HCT116 (cell line): ENCODE data around the gene P2RX7. TPM values are rescaled to one million over a fixed set of nuclear protein-coding genes. Genes with fewer than 3 reads are reported as not detected.
"Not testable (repeated sequence)": the region's sequence is repeated elsewhere in the genome, so short reads cannot be mapped to it uniquely, and the experiment has no call there.

Source experiments
- ATAC-seq: fragments of 200-7000 bp; cut with Tn5 transposase; 2 replicates; pipeline ENCODE4 v1.9.1; 2020; ENCODE audit warnings: mild to moderate bottlenecking, moderate library complexity
- BruUV-seq: library from RNA; stranded (reverse); fragments of 400-500 nt; replicated peaks from 2 replicates; lab custom pipeline; 2021; lab: Mats Ljungman, UMichigan
- CTCF ChIA-PET: fragments of 300-600 bp; sonication (Branson Sonifier 250); formaldehyde crosslinking; loops from one replicate; lab custom pipeline; 2021; ENCODE audit warnings: antibody characterized with exemption; lab: Charles Lee
- POLR2A ChIA-PET: fragments of 300-600, 350-600 bp; sonication (Branson Sonifier 250); formaldehyde crosslinking; loops from one replicate; lab custom pipeline; 2021; ENCODE audit warnings: antibody characterized with exemption; lab: Charles Lee
- RAD21 ChIA-PET, 2 experiments: fragments of 300-600 bp; sonication (Branson Sonifier 250); formaldehyde crosslinking; loops; one replicate each; lab custom pipeline; 2023; ENCODE audit warnings: low total read pairs in 2 of 2; ENCODE audit not compliant: uncharacterized antibody in 2 of 2, unreplicated experiment in 2 of 2, low non-redundant PET in 1 of 2; lab: Charles Lee
- DNase-seq: peaks from one replicate; pipeline ENCODE4 v3.0.0-alpha.2; 2010; ENCODE audit warnings: low read depth, low spot score
- H2AFZ ChIP-seq: fragments of 200-600 bp; shearing (Covaris generic), sonication (generic); 2 replicates; pipeline ENCODE4 v1.6.1; 2017; ENCODE audit warnings: low read depth, mixed run types, mixed read lengths, antibody characterized with exemption, low read length; ENCODE audit not compliant: poor library complexity, severe bottlenecking
- H3K27ac ChIP-seq: 2 replicates; pipeline ENCODE4 v1.5.1; 2012; ENCODE audit warnings: low read depth, low read length
- H3K27me3 ChIP-seq: fragments of 200-600 bp; sonication (generic); 2 replicates; pipeline ENCODE4 v1.6.1; 2016; ENCODE audit warnings: mixed run types, low read length, mixed read lengths; ENCODE audit not compliant: insufficient read depth
- H3K36me3 ChIP-seq, 2 experiments: fragments of 200-500 bp in 1 of 2; fragments of 200-600 bp in 1 of 2; sonication (Bioruptor generic) in 1 of 2; sonication (generic) in 1 of 2; 2 replicates each; pipeline versions ENCODE4 v1.5.1 to v1.6.1; 2014 to 2016; ENCODE audit warnings: low read length in 2 of 2, inconsistent platforms in 1 of 2, mixed read lengths in 1 of 2, mixed run types in 1 of 2; ENCODE audit not compliant: insufficient read depth in 2 of 2, control insufficient read depth in 1 of 2
- H3K4me1 ChIP-seq, 2 experiments: fragments of 200-600 bp in 1 of 2; sonication (generic) in 1 of 2; 2 replicates each; pipeline versions ENCODE4 v1.5.1 to v1.6.1; 2012 to 2017; ENCODE audit warnings: low read length in 2 of 2, inconsistent platforms in 1 of 2, mild to moderate bottlenecking in 1 of 2, mixed read lengths in 1 of 2, mixed run types in 1 of 2, moderate library complexity in 1 of 2; ENCODE audit not compliant: insufficient read depth in 2 of 2, control insufficient read depth in 1 of 2
- H3K4me2 ChIP-seq: fragments of 200-600 bp; sonication (generic); 2 replicates; pipeline ENCODE4 v1.6.1; 2017; ENCODE audit warnings: mixed run types, low read length, mixed read lengths
- H3K4me3 ChIP-seq, 2 experiments: fragments of 200-600 bp in 1 of 2; sonication (generic) in 1 of 2; replicated peaks in 1 of 2; 2 replicates each; pipeline ENCODE4 v1.5.1; 2011 to 2016; ENCODE audit warnings: low read length in 2 of 2, control low read depth in 1 of 2, low read depth in 1 of 2, mild to moderate bottlenecking in 1 of 2, mixed read lengths in 1 of 2, mixed run types in 1 of 2
- H3K79me2 ChIP-seq: fragments of 200-600 bp; sonication (generic); 2 replicates; pipeline ENCODE4 v1.6.1; 2017; ENCODE audit warnings: mild to moderate bottlenecking, mixed run types, low read length, moderate library complexity, mixed read lengths; ENCODE audit not compliant: insufficient read depth
- H3K9ac ChIP-seq: fragments of 200-600 bp; sonication (generic); 2 replicates; pipeline ENCODE4 v1.6.1; 2016; ENCODE audit warnings: low read length, mixed read lengths
- H3K9me2 ChIP-seq: fragments of 200-600 bp; sonication (generic), shearing (Covaris generic); 2 replicates; pipeline ENCODE4 v1.6.1; 2017; ENCODE audit warnings: mixed run types, mild to moderate bottlenecking, moderate library complexity; ENCODE audit not compliant: insufficient read depth
- H3K9me3 ChIP-seq, 2 experiments: fragments of 200-500 bp in 1 of 2; fragments of 200-600 bp in 1 of 2; sonication (Bioruptor generic) in 1 of 2; sonication (generic) in 1 of 2; 2 replicates each; pipeline ENCODE4 v1.6.1; 2014 to 2017; ENCODE audit warnings: low read length in 2 of 2, mixed read lengths in 2 of 2, inconsistent platforms in 1 of 2, low read depth in 1 of 2, mild to moderate bottlenecking in 1 of 2, mixed run types in 1 of 2, moderate library complexity in 1 of 2; ENCODE audit not compliant: control insufficient read depth in 1 of 2, insufficient read depth in 1 of 2
- H4K20me1 ChIP-seq: fragments of 200-600 bp; sonication (generic), shearing (Covaris generic); 2 replicates; pipeline ENCODE4 v1.6.1; 2017; ENCODE audit warnings: mixed run types, mild to moderate bottlenecking, moderate library complexity; ENCODE audit not compliant: insufficient read depth
- ELF1 ChIP-seq: IDR thresholded peaks from 2 replicates; pipeline ENCODE4 v1.6.1; 2012; ENCODE audit warnings: low read depth, borderline replicate concordance
- EZH2 ChIP-seq: fragments of 200-600 bp; sonication (generic); IDR thresholded peaks from 2 replicates; pipeline ENCODE4 v1.6.1; 2017; ENCODE audit warnings: antibody characterized with exemption, mixed run types
- MAX ChIP-seq: IDR thresholded peaks from 2 replicates; pipeline ENCODE4 v1.6.1; 2012
- SP1 ChIP-seq: IDR thresholded peaks from 2 replicates; pipeline ENCODE4 v1.6.1; 2012; ENCODE audit warnings: low read depth
- YY1 ChIP-seq: IDR thresholded peaks from 2 replicates; pipeline ENCODE4 v1.6.1; 2011; ENCODE audit warnings: low read length, low read depth, moderate library complexity, mild to moderate bottlenecking; ENCODE audit not compliant: insufficient replicate concordance; ENCODE audit errors: extremely low read depth
- intact Hi-C: fragments of 100-400 bp; cut with micrococcal nuclease; formaldehyde crosslinking; loops from 2 replicates; pipeline ENCODE4 v1.10.0; 2022
- total RNA-seq: library from RNA; stranded (reverse); gene quantifications from one replicate; pipeline ENCODE4 v1.2.1, GENCODE V29; 2021; ENCODE audit not compliant: unreplicated experiment

P2RX7 gene
- total RNA-seq, 1 experiment from 2014 or later = 1.5 TPM

GRCh38 chr12:121162985-121163384, 30.3 kb downstream of the P2RX7 start:
- Histone ChIP-seq H3K4me1 (no peaks in the 10 kb centered on the region), H3K36me3 (no peaks in the 10 kb centered on the region), H3K27ac (no peak overlapping the region), H3K9ac (no peak overlapping the region), H3K27me3 (no peaks in the 10 kb centered on the region), H3K4me2 (no peak overlapping the region), H3K4me3 (no peak overlapping the region), H3K9me2 (no peaks in the 10 kb centered on the region), H3K79me2 (no peaks in the 10 kb centered on the region), H2AFZ (no peak overlapping the region), H3K9me3 (no peaks in the 10 kb centered on the region), H4K20me1 (no peaks in the 10 kb centered on the region)
- DNase-seq (no peak), ATAC-seq (no peak)
- CTCF ChIA-PET = no interaction called here
- intact Hi-C loops = no loop called here
- no peak for TF ChIP-seq SP1
- TF ChIP-seq EZH2 = no peak
- TF ChIP-seq YY1 = no peak
- no peak for TF ChIP-seq ELF1
- TF ChIP-seq MAX = no peak
- no TSS peak for BruUV-seq
- POLR2A ChIA-PET = no interaction called here
- RAD21 ChIA-PET = no interaction called here

DNA sequence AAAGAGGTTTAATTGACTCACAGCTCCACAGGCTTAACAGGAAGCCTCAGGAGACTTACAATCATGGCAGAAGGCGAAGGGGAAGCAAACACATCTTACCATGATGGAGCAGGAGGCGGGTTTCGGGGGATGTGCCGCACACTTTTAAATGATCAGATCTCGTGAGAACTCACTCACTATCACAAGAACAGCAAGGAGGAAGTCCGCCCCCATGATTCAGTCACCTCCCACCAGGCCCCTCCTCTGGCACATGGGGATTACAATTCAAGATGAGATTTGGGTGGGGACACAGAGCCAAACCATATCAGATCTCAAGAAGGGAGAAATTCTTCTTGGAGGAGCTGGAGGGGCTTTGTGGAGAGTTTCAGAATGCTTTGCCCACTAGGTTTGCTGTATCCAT, 32.2 kb downstream of the P2RX7 start:
- ATAC-seq, H3K4me3 ChIP-seq, H3K4me1 ChIP-seq, H2AFZ ChIP-seq, intact Hi-C loops, H3K27me3 ChIP-seq, H3K79me2 ChIP-seq, H3K36me3 ChIP-seq, H3K9ac ChIP-seq, H3K9me2 ChIP-seq, DNase-seq, H3K9me3 ChIP-seq, H3K4me2 ChIP-seq, RAD21 ChIA-PET, CTCF ChIA-PET, H4K20me1 ChIP-seq, BruUV-seq, H3K27ac ChIP-seq, POLR2A ChIA-PET: not testable (repeated sequence)
